GM10847 (cell line): ENCODE results near the gene TCEA3.

ENCODE experiments used
- POLR2A ChIP-seq: IDR thresholded peaks from 2 replicates; pipeline ENCODE4 v1.6.1; 2011; ENCODE audit not compliant: insufficient read length; ENCODE audit errors: extremely low read depth

Gene TCEA3

GRCh38 chr1:23453455-23454000 is 29.0 kb upstream of the TCEA3 start:
- TF ChIP-seq POLR2A, result no peak

DNA sequence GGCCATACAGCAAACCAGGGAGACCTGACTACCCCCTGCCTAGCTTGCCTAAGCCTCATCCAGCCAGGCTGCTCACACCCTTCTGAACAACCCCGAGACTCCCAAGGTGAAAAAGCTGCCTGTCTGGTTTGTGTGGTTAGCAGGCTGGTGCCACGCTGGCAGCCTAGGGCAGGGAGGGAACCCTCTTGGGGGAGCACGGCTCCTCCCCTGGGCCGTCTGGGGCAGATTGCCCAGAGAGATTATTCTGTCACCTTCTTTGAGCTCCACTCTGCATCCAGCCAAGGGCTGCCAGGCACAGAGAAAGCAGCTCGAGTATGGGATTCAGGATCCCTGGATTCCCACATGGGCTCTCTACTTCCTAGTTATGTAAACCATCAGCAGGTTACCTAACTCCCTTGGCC is 27.5 kb upstream of the TCEA3 start:
- TF ChIP-seq POLR2A, result no peak

GRCh38 chr1:23451441-23451840 is 26.9 kb upstream of the TCEA3 start:
- TF ChIP-seq POLR2A, result no peak

DNA sequence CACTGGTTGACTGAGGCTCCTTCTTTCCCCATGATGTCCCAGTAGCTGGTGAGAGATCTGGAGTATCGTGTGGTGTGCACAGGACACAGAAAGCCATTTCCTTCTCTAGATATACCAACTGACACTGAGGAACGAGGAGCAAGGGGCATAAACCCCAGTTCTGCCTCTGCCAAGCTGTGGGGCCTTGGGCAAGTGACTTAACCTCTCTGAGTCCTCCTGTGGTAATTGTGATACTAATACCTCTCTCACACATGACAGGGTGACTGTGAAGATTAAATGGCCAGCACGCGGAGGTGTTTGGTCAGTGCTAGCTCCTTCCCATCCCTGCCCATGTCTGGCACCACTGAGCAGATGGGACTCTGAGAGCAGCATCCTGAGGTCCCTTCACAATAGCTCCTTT is 26.3 kb upstream of the TCEA3 start:
- no peak for TF ChIP-seq POLR2A

- TF ChIP-seq POLR2A, result no peak
Measured at GRCh38 chr1:23449958-23450357, 25.4 kb upstream of the TCEA3 start.

- TF ChIP-seq POLR2A, result no peak
Measured at GRCh38 chr1:23449306-23449705, 24.8 kb upstream of the TCEA3 start.

GRCh38 chr1:23448846-23449245 is 24.3 kb upstream of the TCEA3 start:
- no peak for TF ChIP-seq POLR2A

DNA sequence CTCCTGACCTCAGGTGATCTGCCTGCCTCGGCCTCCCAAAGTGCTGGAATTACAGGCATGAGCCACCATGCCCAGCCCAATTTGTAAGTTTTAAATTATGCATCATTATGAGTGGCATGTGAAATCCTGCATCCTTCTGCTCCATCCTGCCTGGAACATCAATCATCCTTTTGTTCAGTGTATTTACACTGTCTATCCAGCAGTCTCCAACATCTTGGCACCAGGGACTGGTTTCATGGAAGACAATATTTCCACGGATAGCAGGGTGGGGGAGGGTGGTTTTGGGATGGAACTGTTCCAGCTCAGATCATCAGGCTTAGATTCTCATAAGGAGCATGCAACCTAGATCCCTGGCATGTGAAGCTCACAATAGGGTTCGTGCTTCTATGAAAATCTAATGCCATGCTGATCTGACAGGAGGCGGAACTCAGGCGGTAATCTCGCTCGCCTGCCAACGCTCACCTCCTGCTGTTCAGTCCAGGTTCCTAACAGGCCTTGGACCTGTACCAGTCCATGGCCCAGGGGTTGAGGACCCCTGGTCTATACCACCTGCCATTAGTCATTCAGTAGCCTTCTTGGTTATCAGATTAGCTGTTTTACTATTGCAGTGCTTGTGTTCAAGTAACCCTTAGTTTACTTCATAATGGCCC is 22.2 kb upstream of the TCEA3 start:
- no peak for TF ChIP-seq POLR2A

GRCh38 chr1:23444596-23445390 is 20.2 kb upstream of the TCEA3 start:
- TF ChIP-seq POLR2A, result no peak

DNA sequence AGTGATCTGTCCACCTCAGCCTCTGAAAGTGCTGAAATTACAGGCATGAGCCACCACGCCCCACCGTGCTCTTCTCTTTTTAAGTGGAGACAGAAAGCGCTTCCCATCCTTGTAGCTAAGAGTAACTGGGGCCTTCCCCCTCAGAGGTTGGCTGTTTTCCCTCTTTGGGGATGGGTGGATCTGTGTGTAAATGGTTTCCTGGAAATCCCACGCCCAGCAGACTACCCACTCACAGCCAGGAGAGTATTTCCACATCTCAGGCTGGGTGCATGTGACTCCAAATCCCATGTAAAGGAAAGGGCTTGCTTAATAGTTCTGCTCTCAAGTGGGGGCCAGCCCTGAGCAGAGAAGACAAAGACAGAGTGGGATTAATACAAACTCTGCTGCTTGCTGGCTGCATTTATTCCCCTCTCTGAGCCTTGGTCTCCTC is 19.6 kb upstream of the TCEA3 start:
- no peak for TF ChIP-seq POLR2A

- no peak for TF ChIP-seq POLR2A
Measured at GRCh38 chr1:23442751-23443150, 18.2 kb upstream of the TCEA3 start.

GRCh38 chr1:23441446-23442148 is 17.0 kb upstream of the TCEA3 start:
- TF ChIP-seq POLR2A, result no peak

GRCh38 chr1:23438545-23438944 is 14.0 kb upstream of the TCEA3 start:
- no peak for TF ChIP-seq POLR2A

GRCh38 chr1:23437355-23437664 is 12.8 kb upstream of the TCEA3 start:
- TF ChIP-seq POLR2A, result no peak

GRCh38 chr1:23436520-23437354 is 12.2 kb upstream of the TCEA3 start:
- no peak for TF ChIP-seq POLR2A
